ENCODE measurements around the gene TMEM145.

The TMEM145 gene

DNA sequence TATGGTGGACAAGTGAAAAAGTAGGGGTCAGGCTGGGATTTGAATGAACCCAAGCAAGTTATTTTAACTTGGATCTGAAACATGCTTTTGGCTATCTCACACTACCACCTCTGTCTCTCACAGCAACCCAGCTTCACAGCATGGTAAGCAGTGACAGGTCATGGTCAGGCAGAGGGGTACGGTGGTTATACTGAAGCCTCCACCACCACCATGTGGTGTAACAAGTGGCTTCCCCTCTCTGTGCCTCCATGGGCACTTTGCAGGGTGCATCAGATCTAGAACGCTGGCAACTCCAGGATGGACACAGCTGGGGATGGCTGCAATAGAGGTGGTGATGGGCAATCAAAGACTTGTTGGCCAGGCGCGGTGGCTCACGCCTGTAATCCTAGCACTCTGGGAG lies 739 bp upstream of the TMEM145 start:
- H3K9ac ChIP-seq (ENCODE audit: low read length), result peak overlapping the region; percentile 40
- H3K4me3 ChIP-seq (ENCODE audit: low read length), result no peak overlapping the region
- H3K27me3 ChIP-seq (ENCODE audit: control insufficient read depth, insufficient read depth, low read length), result peaks cover 32% of the 10 kb centered on the region
- H3K36me3 ChIP-seq (ENCODE audit: control insufficient read depth, insufficient read depth, low read length), result no peaks in the 10 kb centered on the region
- H3K4me1 ChIP-seq (ENCODE audit: control insufficient read depth, insufficient read depth, low read length), result peaks cover 8% of the 10 kb centered on the region
- H3K9me3 ChIP-seq (ENCODE audit: control insufficient read depth, low read length), result no peaks in the 10 kb centered on the region

DNA sequence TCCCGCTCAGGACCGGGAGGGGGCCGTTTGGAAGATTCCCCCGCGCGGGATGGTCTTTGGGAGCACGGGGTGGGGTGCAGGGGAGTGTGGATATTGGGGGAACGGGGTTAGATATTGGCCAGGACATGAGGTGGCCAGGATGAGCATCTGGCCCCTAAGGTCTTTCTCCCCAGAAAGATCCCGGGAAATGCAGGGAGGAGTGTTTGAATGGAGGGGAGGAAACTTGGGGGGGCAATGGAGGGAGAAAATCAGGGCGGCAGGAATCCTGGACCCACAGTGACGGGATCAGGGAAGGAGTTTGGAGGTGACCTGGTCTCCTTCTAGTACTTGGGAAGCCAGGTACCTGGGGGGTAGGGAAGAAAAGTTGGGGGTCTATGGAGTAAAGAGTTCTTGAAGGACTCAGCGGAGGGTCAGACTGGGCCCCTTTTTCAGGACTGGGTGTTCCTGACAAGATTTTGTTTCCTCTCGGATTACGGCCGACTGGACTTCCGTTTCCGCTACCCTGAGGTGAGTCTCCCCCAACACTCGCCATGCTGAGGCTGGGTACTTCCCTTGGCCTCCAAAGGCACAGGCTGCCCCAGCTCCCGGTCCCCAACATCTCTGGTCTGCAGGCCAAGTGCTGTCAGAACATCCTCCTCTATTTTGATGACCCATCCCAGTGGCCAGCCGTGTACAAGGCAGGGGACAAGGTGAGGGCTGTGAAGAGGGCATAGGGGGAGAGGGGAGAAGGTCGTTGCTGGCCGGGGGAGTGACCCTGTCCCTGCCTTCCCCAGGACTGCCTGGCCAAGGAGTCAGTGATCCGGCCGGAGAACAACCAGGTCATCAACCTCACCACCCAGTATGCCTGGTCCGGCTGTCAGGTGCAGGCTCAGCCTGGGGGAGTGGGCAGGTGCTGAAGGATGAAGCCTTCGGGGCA lies 989 bp downstream of the TMEM145 start:
- Histone ChIP-seq H3K9ac (ENCODE audit: low read length) (no peak overlapping the region), H3K36me3 (ENCODE audit: control insufficient read depth, insufficient read depth, low read length) (no peaks in the 10 kb centered on the region), H3K4me3 (ENCODE audit: low read length) (no peak overlapping the region), H3K27me3 (ENCODE audit: control insufficient read depth, insufficient read depth, low read length) (peaks cover 32% of the 10 kb centered on the region), H3K9me3 (ENCODE audit: control insufficient read depth, low read length) (no peaks in the 10 kb centered on the region), H3K4me1 (ENCODE audit: control insufficient read depth, insufficient read depth, low read length) (peaks cover 8% of the 10 kb centered on the region)

DNA sequence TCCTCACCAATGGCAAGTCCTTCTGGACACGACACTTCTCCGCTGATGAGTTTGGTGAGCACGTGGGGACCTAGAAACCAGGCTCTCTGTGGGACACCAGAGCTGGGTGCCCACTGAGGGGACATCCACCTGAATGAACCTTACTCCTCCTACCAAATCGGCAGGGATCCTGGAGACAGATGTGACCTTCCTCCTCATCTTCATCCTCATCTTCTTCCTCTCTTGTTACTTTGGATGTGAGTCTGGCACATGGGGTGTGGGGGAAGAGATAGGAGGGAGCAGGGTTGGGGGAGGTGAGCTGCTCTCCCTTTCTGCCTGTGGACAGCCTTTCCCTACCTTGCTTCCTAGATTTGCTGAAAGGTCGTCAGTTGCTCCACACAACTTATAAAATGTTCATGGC lies 1.9 kb downstream of the TMEM145 start:
- no peaks in the 10 kb centered on the region for H3K9me3 ChIP-seq (ENCODE audit: control insufficient read depth, low read length)
- H3K4me1 ChIP-seq (ENCODE audit: control insufficient read depth, insufficient read depth, low read length), result peaks cover 8% of the 10 kb centered on the region
- H3K9ac ChIP-seq (ENCODE audit: low read length), result no peak overlapping the region
- H3K4me3 ChIP-seq (ENCODE audit: low read length), result no peak overlapping the region
- H3K36me3 ChIP-seq (ENCODE audit: control insufficient read depth, insufficient read depth, low read length), result no peaks in the 10 kb centered on the region
- peaks cover 32% of the 10 kb centered on the region for H3K27me3 ChIP-seq (ENCODE audit: control insufficient read depth, insufficient read depth, low read length)

DNA sequence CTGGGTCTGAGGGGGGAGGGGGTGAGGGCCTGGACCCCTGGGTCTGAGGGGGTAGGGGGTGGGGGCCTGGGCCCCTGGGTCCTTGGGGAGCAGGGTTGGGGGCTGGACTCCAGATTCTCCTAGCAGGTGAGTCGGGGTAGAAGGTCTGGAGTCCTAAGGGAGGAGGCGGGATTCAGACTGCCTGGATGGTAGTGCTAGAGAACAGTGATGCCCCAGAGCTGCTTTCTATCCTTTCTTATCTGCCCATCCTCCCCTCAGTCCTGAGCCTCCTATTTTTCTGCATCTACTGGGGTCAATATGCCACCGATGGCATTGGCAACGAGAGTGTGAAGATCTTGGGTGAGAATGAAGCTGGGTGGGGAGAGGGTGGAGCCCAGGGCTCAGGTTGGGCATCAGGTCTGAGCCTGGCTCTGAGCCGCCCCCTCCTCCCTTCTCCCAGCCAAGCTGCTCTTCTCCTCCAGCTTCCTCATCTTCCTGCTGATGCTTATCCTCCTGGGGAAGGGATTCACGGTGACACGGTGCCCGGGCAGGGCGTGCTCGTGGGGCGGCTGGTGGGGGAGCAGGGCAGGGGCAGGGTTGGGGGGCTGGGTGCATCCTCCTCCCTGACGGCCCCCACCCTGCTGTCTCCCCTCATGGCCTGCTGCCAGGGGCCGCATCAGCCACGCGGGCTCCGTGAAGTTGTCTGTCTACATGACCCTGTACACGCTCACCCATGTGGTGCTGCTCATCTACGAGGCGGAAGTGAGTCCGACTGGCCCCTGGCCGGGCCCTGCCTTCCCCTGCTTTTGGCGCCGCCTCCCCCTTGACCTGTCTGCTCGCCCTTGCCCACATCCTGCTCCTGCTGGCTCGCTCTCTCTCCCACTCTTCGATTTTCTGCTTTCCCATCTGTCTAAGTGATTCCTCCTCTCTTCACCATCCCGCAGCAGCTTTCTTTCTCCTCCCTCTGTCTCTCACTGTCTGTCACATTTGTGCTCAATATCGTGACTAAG lies 3.4 kb downstream of the TMEM145 start:
- Histone ChIP-seq H3K4me3 (ENCODE audit: low read length) (no peak overlapping the region), H3K9ac (ENCODE audit: low read length) (no peak overlapping the region), H3K36me3 (ENCODE audit: control insufficient read depth, insufficient read depth, low read length) (no peaks in the 10 kb centered on the region), H3K9me3 (ENCODE audit: control insufficient read depth, low read length) (no peaks in the 10 kb centered on the region), H3K27me3 (ENCODE audit: control insufficient read depth, insufficient read depth, low read length) (peaks cover 32% of the 10 kb centered on the region), H3K4me1 (ENCODE audit: control insufficient read depth, insufficient read depth, low read length) (peaks cover 8% of the 10 kb centered on the region)

DNA sequence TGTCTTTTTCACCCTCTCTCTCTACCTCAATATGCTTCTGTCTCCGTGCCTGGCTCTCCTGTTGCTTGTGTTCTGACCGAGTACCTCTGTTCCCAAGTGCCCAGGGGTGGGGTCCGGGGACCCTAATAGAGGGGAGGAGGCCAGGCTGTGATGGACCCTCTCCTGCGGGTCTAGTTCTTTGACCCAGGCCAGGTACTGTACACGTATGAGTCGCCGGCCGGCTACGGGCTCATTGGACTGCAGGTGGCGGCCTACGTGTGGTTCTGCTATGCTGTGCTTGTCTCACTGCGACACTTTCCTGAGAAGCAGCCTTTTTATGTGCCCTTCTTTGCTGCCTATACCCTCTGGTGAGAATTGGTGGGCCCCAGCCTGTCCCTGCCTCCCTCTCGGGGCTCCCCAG lies 4.4 kb downstream of the TMEM145 start:
- H3K27me3 ChIP-seq (ENCODE audit: control insufficient read depth, insufficient read depth, low read length), result peaks cover 35% of the 10 kb centered on the region
- H3K4me1 ChIP-seq (ENCODE audit: control insufficient read depth, insufficient read depth, low read length), result peaks cover 8% of the 10 kb centered on the region
- H3K9ac ChIP-seq (ENCODE audit: low read length), result no peak overlapping the region
- H3K4me3 ChIP-seq (ENCODE audit: low read length), result no peak overlapping the region
- H3K9me3 ChIP-seq (ENCODE audit: control insufficient read depth, low read length), result no peaks in the 10 kb centered on the region
- no peaks in the 10 kb centered on the region for H3K36me3 ChIP-seq (ENCODE audit: control insufficient read depth, insufficient read depth, low read length)

DNA sequence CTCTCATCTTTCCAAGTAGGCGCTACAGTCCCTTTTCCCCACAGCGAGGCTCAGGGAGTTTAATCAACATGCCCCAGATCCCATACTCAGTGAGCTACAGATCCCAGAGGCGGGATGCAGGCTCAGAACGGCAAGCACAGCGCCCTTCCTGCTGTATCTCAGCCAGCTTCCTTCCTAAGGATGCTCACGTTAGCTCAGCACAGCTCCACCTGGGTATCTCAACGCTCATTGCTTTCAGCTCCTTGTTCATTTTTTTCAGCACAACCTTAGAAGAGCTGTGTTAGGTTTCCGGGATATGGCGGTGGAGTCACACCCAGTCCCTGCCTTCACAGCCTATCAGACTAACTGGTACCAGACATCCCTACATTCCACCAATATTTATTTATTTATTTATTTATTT lies 9.2 kb downstream of the TMEM145 start:
- Histone ChIP-seq H3K9me3 (ENCODE audit: control insufficient read depth, low read length) (no peaks in the 10 kb centered on the region), H3K4me1 (ENCODE audit: control insufficient read depth, insufficient read depth, low read length) (peaks cover 20% of the 10 kb centered on the region), H3K4me3 (ENCODE audit: low read length) (no peak overlapping the region), H3K9ac (ENCODE audit: low read length) (no peak overlapping the region), H3K36me3 (ENCODE audit: control insufficient read depth, insufficient read depth, low read length) (no peaks in the 10 kb centered on the region), H3K27me3 (ENCODE audit: control insufficient read depth, insufficient read depth, low read length) (peaks cover 27% of the 10 kb centered on the region)

DNA sequence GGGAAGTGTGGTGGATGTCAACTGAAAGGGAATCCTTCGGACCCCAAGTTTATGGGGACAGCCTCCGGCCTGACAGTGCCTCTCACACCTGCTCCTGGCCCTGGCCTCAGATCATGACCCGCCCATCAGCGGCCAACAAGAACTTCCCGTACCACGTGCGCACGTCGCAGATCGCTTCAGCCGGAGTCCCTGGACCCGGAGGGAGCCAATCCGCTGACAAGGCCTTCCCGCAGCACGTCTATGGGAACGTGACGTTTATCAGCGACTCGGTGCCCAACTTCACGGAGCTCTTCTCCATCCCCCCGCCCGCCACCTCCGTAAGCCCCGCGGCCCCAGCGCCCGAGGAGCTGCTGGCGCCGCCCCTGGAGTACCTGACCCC lies 10.4 kb downstream of the TMEM145 start:
- H3K27me3 ChIP-seq (ENCODE audit: control insufficient read depth, insufficient read depth, low read length), result peaks cover 27% of the 10 kb centered on the region
- no peaks in the 10 kb centered on the region for H3K9me3 ChIP-seq (ENCODE audit: control insufficient read depth, low read length)
- no peak overlapping the region for H3K4me3 ChIP-seq (ENCODE audit: low read length)
- no peaks in the 10 kb centered on the region for H3K36me3 ChIP-seq (ENCODE audit: control insufficient read depth, insufficient read depth, low read length)
- H3K4me1 ChIP-seq (ENCODE audit: control insufficient read depth, insufficient read depth, low read length), result peaks cover 20% of the 10 kb centered on the region
- no peak overlapping the region for H3K9ac ChIP-seq (ENCODE audit: low read length)

DNA sequence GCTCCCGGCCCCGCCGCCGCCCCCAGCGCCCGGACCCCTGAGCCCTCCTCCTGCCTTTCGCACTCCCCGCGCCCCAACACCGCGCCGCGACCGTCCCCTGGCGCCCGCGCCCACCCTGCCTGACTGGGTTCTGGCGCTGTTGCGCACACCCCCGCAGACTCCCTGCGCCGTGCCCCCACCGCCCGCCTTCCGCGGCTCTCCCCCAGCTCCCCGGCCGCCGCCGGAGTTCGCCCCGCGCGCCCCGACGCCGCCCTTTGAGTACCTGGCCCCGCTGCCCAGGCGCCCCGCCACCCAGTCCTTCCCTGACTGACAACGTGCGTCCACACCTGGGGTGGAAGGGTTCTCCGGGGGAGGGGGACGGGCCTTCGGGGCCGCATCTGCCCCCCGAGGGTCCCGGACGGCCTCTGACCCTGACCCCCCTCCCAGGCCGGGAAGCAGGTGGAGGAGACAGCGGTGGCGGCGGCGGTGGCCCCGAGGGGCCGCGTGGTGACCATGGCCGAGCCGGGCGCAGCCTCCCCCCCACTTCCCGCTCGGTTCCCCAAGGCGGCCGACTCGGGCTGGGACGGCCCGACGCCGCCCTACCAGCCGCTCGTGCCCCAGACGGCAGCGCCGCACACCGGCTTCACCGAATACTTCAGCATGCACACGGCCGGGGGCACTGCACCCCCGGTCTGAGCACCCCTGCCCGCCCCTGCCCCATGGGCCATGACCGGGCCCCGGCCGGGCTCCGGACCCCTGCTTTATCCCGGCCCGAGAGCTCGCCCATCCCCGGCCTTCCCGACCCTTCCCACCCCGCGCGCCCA lies 10.9 kb downstream of the TMEM145 start:
- Histone ChIP-seq H3K9ac (ENCODE audit: low read length) (no peak overlapping the region), H3K9me3 (ENCODE audit: control insufficient read depth, low read length) (no peaks in the 10 kb centered on the region), H3K4me3 (ENCODE audit: low read length) (no peak overlapping the region)

DNA sequence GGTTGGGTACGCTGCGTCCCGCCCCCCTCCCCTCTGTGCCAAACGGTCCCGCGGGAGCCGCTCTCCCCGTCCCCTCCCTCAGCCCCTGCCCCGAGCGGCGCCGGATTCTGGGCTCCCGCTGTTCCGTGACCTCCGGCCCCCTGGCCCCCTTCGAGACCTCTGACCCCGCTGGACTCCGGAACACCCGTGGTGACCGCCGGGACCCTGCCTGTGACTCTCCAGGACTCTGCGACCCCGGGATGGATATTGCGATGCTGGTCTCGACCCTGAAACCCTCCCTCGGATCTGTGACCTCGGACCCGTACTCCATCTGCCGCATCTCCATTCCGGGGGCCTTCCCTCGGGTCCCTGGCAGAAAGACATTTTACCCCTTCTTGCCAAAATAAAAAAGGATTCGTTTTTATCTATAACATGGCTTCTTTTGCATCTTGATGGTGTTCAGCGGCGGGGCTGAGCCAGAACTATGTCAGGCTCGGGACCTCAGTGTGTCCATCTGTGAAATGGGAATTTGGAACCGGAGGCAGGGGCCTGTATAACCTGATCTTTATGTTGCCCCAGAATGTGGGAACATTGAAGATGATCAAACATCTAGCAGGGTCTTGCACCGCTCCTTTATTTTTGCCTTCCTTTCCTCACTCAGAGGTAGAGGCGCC lies 11.7 kb downstream of the TMEM145 start:
- Histone ChIP-seq H3K27me3 (ENCODE audit: control insufficient read depth, insufficient read depth, low read length) (peaks cover 27% of the 10 kb centered on the region), H3K4me1 (ENCODE audit: control insufficient read depth, insufficient read depth, low read length) (peaks cover 20% of the 10 kb centered on the region), H3K9ac (ENCODE audit: low read length) (no peak overlapping the region), H3K9me3 (ENCODE audit: control insufficient read depth, low read length) (no peaks in the 10 kb centered on the region), H3K36me3 (ENCODE audit: control insufficient read depth, insufficient read depth, low read length) (no peaks in the 10 kb centered on the region), H3K4me3 (ENCODE audit: low read length) (no peak overlapping the region)

More for the DNA sequence above, 10.9 kb downstream of the TMEM145 start:
- Histone ChIP-seq H3K36me3 (ENCODE audit: control insufficient read depth, insufficient read depth, low read length) (no peaks in the 10 kb centered on the region), H3K27me3 (ENCODE audit: control insufficient read depth, insufficient read depth, low read length) (peaks cover 27% of the 10 kb centered on the region), H3K4me1 (ENCODE audit: control insufficient read depth, insufficient read depth, low read length) (peaks cover 20% of the 10 kb centered on the region)

DNA sequence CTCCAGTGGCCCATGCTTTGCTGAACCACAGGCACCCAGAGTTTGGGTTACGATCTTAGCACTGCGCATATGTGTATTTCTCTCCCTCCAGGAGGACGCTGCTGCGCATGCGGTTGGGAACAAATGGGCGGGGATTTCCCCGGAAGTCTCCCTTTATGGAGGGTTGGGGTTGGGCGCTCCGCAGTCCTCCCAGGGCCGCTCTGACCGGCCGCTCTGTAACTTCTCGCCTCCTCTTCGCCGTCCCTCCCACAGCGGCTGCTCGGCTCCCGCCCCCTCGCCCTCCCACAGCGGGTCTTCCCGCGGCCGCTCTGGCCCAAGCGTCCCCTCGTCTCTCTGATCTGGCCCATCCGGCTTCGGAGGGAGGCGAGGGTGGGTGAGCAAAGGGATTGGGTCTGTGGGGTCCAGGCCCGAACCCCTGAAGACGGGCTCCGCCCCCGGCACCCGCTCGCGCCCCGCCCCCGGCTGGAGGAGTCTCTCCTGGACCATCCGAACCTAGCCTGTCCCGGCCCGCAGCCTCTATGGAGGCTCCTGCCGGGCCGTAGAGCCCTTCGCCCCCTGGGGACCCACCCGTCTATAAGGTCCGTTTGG lies 12.3 kb downstream of the TMEM145 start, which contains the start of gene MEGF8:
MEGF8 (plus strand) TSS at position 328 of the 588 bp plus-strand sequence. CDS start 609 bp downstream, outside the sequence.
- Histone ChIP-seq H3K4me1 (ENCODE audit: control insufficient read depth, insufficient read depth, low read length) (peaks cover 20% of the 10 kb centered on the region), H3K36me3 (ENCODE audit: control insufficient read depth, insufficient read depth, low read length) (no peaks in the 10 kb centered on the region)

More for the DNA sequence above, 12.3 kb downstream of the TMEM145 start, which contains the start of gene MEGF8:
- Histone ChIP-seq H3K9me3 (ENCODE audit: control insufficient read depth, low read length) (no peaks in the 10 kb centered on the region), H3K27me3 (ENCODE audit: control insufficient read depth, insufficient read depth, low read length) (peaks cover 27% of the 10 kb centered on the region), H3K9ac (ENCODE audit: low read length) (peak within 1 kb of the TSS; percentile 93), H3K4me3 (ENCODE audit: low read length) (peak within 1 kb of the TSS; percentile 93)
